HCT116 (cell line): ENCODE data around the gene COTL1. TPM values are rescaled to one million over a fixed set of nuclear protein-coding genes. Genes with fewer than 3 reads are reported as not detected.

ENCODE experiments used
- ATAC-seq: fragments of 200-7000 bp; cut with Tn5 transposase; 2 replicates; pipeline ENCODE4 v1.9.1; 2020; ENCODE audit warnings: mild to moderate bottlenecking, moderate library complexity
- BruUV-seq: library from RNA; stranded (reverse); fragments of 400-500 nt; replicated peaks from 2 replicates; lab custom pipeline; 2021; lab: Mats Ljungman, UMichigan
- CTCF ChIA-PET: fragments of 300-600 bp; sonication (Branson Sonifier 250); formaldehyde crosslinking; loops from one replicate; lab custom pipeline; 2021; ENCODE audit warnings: antibody characterized with exemption; lab: Charles Lee
- POLR2A ChIA-PET: fragments of 300-600, 350-600 bp; sonication (Branson Sonifier 250); formaldehyde crosslinking; loops from one replicate; lab custom pipeline; 2021; ENCODE audit warnings: antibody characterized with exemption; lab: Charles Lee
- RAD21 ChIA-PET, 2 experiments: fragments of 300-600 bp; sonication (Branson Sonifier 250); formaldehyde crosslinking; loops; one replicate each; lab custom pipeline; 2023; ENCODE audit warnings: low total read pairs in 2 of 2; ENCODE audit not compliant: uncharacterized antibody in 2 of 2, unreplicated experiment in 2 of 2, low non-redundant PET in 1 of 2; lab: Charles Lee
- DNase-seq: peaks from one replicate; pipeline ENCODE4 v3.0.0-alpha.2; 2010; ENCODE audit warnings: low read depth, low spot score
- H2AFZ ChIP-seq: fragments of 200-600 bp; shearing (Covaris generic), sonication (generic); 2 replicates; pipeline ENCODE4 v1.6.1; 2017; ENCODE audit warnings: low read depth, mixed run types, mixed read lengths, antibody characterized with exemption, low read length; ENCODE audit not compliant: poor library complexity, severe bottlenecking
- H3K27ac ChIP-seq: 2 replicates; pipeline ENCODE4 v1.5.1; 2012; ENCODE audit warnings: low read depth, low read length
- H3K27me3 ChIP-seq: fragments of 200-600 bp; sonication (generic); 2 replicates; pipeline ENCODE4 v1.6.1; 2016; ENCODE audit warnings: mixed run types, low read length, mixed read lengths; ENCODE audit not compliant: insufficient read depth
- H3K36me3 ChIP-seq, 2 experiments: fragments of 200-500 bp in 1 of 2; fragments of 200-600 bp in 1 of 2; sonication (Bioruptor generic) in 1 of 2; sonication (generic) in 1 of 2; 2 replicates each; pipeline versions ENCODE4 v1.5.1 to v1.6.1; 2014 to 2016; ENCODE audit warnings: low read length in 2 of 2, inconsistent platforms in 1 of 2, mixed read lengths in 1 of 2, mixed run types in 1 of 2; ENCODE audit not compliant: insufficient read depth in 2 of 2, control insufficient read depth in 1 of 2
- H3K4me1 ChIP-seq, 2 experiments: fragments of 200-600 bp in 1 of 2; sonication (generic) in 1 of 2; 2 replicates each; pipeline versions ENCODE4 v1.5.1 to v1.6.1; 2012 to 2017; ENCODE audit warnings: low read length in 2 of 2, inconsistent platforms in 1 of 2, mild to moderate bottlenecking in 1 of 2, mixed read lengths in 1 of 2, mixed run types in 1 of 2, moderate library complexity in 1 of 2; ENCODE audit not compliant: insufficient read depth in 2 of 2, control insufficient read depth in 1 of 2
- H3K4me2 ChIP-seq: fragments of 200-600 bp; sonication (generic); 2 replicates; pipeline ENCODE4 v1.6.1; 2017; ENCODE audit warnings: mixed run types, low read length, mixed read lengths
- H3K4me3 ChIP-seq, 2 experiments: fragments of 200-600 bp in 1 of 2; sonication (generic) in 1 of 2; replicated peaks in 1 of 2; 2 replicates each; pipeline ENCODE4 v1.5.1; 2011 to 2016; ENCODE audit warnings: low read length in 2 of 2, control low read depth in 1 of 2, low read depth in 1 of 2, mild to moderate bottlenecking in 1 of 2, mixed read lengths in 1 of 2, mixed run types in 1 of 2
- H3K79me2 ChIP-seq: fragments of 200-600 bp; sonication (generic); 2 replicates; pipeline ENCODE4 v1.6.1; 2017; ENCODE audit warnings: mild to moderate bottlenecking, mixed run types, low read length, moderate library complexity, mixed read lengths; ENCODE audit not compliant: insufficient read depth
- H3K9ac ChIP-seq: fragments of 200-600 bp; sonication (generic); 2 replicates; pipeline ENCODE4 v1.6.1; 2016; ENCODE audit warnings: low read length, mixed read lengths
- H3K9me2 ChIP-seq: fragments of 200-600 bp; sonication (generic), shearing (Covaris generic); 2 replicates; pipeline ENCODE4 v1.6.1; 2017; ENCODE audit warnings: mixed run types, mild to moderate bottlenecking, moderate library complexity; ENCODE audit not compliant: insufficient read depth
- H3K9me3 ChIP-seq, 2 experiments: fragments of 200-500 bp in 1 of 2; fragments of 200-600 bp in 1 of 2; sonication (Bioruptor generic) in 1 of 2; sonication (generic) in 1 of 2; 2 replicates each; pipeline ENCODE4 v1.6.1; 2014 to 2017; ENCODE audit warnings: low read length in 2 of 2, mixed read lengths in 2 of 2, inconsistent platforms in 1 of 2, low read depth in 1 of 2, mild to moderate bottlenecking in 1 of 2, mixed run types in 1 of 2, moderate library complexity in 1 of 2; ENCODE audit not compliant: control insufficient read depth in 1 of 2, insufficient read depth in 1 of 2
- H4K20me1 ChIP-seq: fragments of 200-600 bp; sonication (generic), shearing (Covaris generic); 2 replicates; pipeline ENCODE4 v1.6.1; 2017; ENCODE audit warnings: mixed run types, mild to moderate bottlenecking, moderate library complexity; ENCODE audit not compliant: insufficient read depth
- CBX3 ChIP-seq: IDR thresholded peaks from 2 replicates; pipeline ENCODE4 v1.6.1; 2012; ENCODE audit warnings: low read depth
- CEBPB ChIP-seq: IDR thresholded peaks from 2 replicates; pipeline ENCODE4 v1.6.1; 2012; ENCODE audit warnings: low read depth
- EZH2 ChIP-seq: fragments of 200-600 bp; sonication (generic); IDR thresholded peaks from 2 replicates; pipeline ENCODE4 v1.6.1; 2017; ENCODE audit warnings: antibody characterized with exemption, mixed run types
- EZH2phosphoT487 ChIP-seq: fragments of 200-600 bp; IDR thresholded peaks from 2 replicates; pipeline ENCODE4 v1.6.1; 2018; ENCODE audit warnings: antibody characterized with exemption, borderline replicate concordance
- FOSL1 ChIP-seq: IDR thresholded peaks from 2 replicates; pipeline ENCODE4 v1.6.1; 2012; ENCODE audit warnings: low read depth
- JUND ChIP-seq: IDR thresholded peaks from 2 replicates; pipeline ENCODE4 v1.6.1; 2012
- POLR2A ChIP-seq: IDR thresholded peaks from 2 replicates; pipeline ENCODE4 v1.7.0; 2011; ENCODE audit warnings: borderline replicate concordance; ENCODE audit not compliant: insufficient read depth, insufficient read length; ENCODE audit errors: extremely low read depth
- SIN3A ChIP-seq: IDR thresholded peaks from 2 replicates; pipeline ENCODE4 v1.6.1; 2012; ENCODE audit warnings: low read depth
- SP1 ChIP-seq: IDR thresholded peaks from 2 replicates; pipeline ENCODE4 v1.6.1; 2012; ENCODE audit warnings: low read depth
- SRF ChIP-seq: IDR thresholded peaks from 2 replicates; pipeline ENCODE4 v1.6.1; 2012; ENCODE audit warnings: low read depth
- ZFX ChIP-seq: fragments of 450-650 bp; IDR thresholded peaks from 2 replicates; pipeline ENCODE4 v1.6.1; 2017
- ZNF274 ChIP-seq: fragments of 200-500 bp; sonication (Bioruptor generic); IDR thresholded peaks from 2 replicates; pipeline ENCODE4 v1.6.1; 2014; ENCODE audit warnings: mild to moderate bottlenecking, low read depth, low read length, inconsistent platforms
- intact Hi-C: fragments of 100-400 bp; cut with micrococcal nuclease; formaldehyde crosslinking; loops from 2 replicates; pipeline ENCODE4 v1.10.0; 2022
- total RNA-seq: library from RNA; stranded (reverse); gene quantifications from one replicate; pipeline ENCODE4 v1.2.1, GENCODE V29; 2021; ENCODE audit not compliant: unreplicated experiment
- TF ChIP-seq, protein P1 (sequence below): IDR thresholded peaks from 2 replicates; pipeline ENCODE4 v1.6.1; 2012

The COTL1 gene
- total RNA-seq, 1 experiment from 2014 or later: 276 TPM

- H3K4me2 ChIP-seq: no peak overlapping the region
- no peak for ATAC-seq
- no TSS peak for BruUV-seq
Observed at GRCh38 chr16:84546669-84547545, 71.0 kb downstream of the COTL1 start.

GRCh38 chr16:84545114-84545737, 72.7 kb downstream of the COTL1 start:
- Histone ChIP-seq H2AFZ (no peak overlapping the region), H3K79me2 (no peaks in the 10 kb centered on the region), H4K20me1 (no peaks in the 10 kb centered on the region), H3K9me2 (no peaks in the 10 kb centered on the region), H3K9ac (no peak overlapping the region), H3K36me3 (no peaks in the 10 kb centered on the region), H3K4me1 (peaks cover 2 to 7% of the 10 kb centered on the region in 2 experiments; a peak in 1 of 4 replicates), H3K4me3 (no peak overlapping the region), H3K9me3 (no peaks in the 10 kb centered on the region), H3K27me3 (no peaks in the 10 kb centered on the region), H3K4me2 (no peak overlapping the region), H3K27ac (no peak overlapping the region)
- no peak for DNase-seq
- ATAC-seq: no peak
- RAD21 ChIA-PET: no interaction called here
- no peak for TF ChIP-seq SIN3A
- TF ChIP-seq, protein P1, sequence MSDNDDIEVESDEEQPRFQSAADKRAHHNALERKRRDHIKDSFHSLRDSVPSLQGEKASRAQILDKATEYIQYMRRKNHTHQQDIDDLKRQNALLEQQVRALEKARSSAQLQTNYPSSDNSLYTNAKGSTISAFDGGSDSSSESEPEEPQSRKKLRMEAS: no peak
- CTCF ChIA-PET: no interaction called here
- intact Hi-C loops: no loop called here
- no TSS peak for BruUV-seq
- POLR2A ChIA-PET: no interaction called here

More at GRCh38 chr16:84546669-84547545, 71.0 kb downstream of the COTL1 start:
- Histone ChIP-seq H2AFZ (no peak overlapping the region), H3K4me1 (peaks cover 2 to 7% of the 10 kb centered on the region in 2 experiments; a peak in 1 of 4 replicates), H3K9me3 (no peaks in the 10 kb centered on the region), H3K36me3 (no peaks in the 10 kb centered on the region), H4K20me1 (no peaks in the 10 kb centered on the region), H3K4me3 (no peak overlapping the region), H3K9me2 (no peaks in the 10 kb centered on the region), H3K79me2 (no peaks in the 10 kb centered on the region), H3K9ac (no peak overlapping the region), H3K27ac (no peak overlapping the region), H3K27me3 (no peaks in the 10 kb centered on the region)
- no peak for DNase-seq
- ChIA-PET CTCF (interaction anchor here (1.0 kb wide), 1 partner anchor 10 kb away, joined by 3 read pairs; no protein-coding TSS in a partner anchor), RAD21 (no interaction called here), POLR2A (no interaction called here)
- intact Hi-C loops: no loop called here
- TF ChIP-seq POLR2A: no peak
- no peak for TF ChIP-seq JUND
- no peak for TF ChIP-seq EZH2
- TF ChIP-seq CBX3: no peak
- no peak for TF ChIP-seq EZH2phosphoT487
- TF ChIP-seq ZFX: no peak
- no peak for TF ChIP-seq FOSL1
- TF ChIP-seq, protein P1: no peak
- no peak for TF ChIP-seq ZNF274
- no peak for TF ChIP-seq CEBPB
- no peak for TF ChIP-seq SP1
- no peak for TF ChIP-seq SRF
